Mucosa of descending colon (tissue), 3 donors: ENCODE measurements around the gene MRPS27. TPM values are rescaled to one million over a fixed set of nuclear protein-coding genes. Genes with fewer than 3 reads are reported as not detected.
A peak's percentile ranks its signal among the peaks of the same experiment; 100 is the strongest.

ENCODE experiments used
- ATAC-seq: fragments of 200-7000 bp; cut with Tn5 transposase; one replicate; pipeline ENCODE4 v1.9.1; 2020; ENCODE audit warnings: mild to moderate bottlenecking, moderate library complexity
- DNase-seq, 3 donors: peaks; one replicate each; pipeline ENCODE4 v3.0.0-alpha.2; 2020
- H3K36me3 ChIP-seq: fragments of 200-600 bp; one replicate; pipeline ENCODE4 v1.8.0; 2021; ENCODE audit warnings: low read depth, mild to moderate bottlenecking
- H3K4me1 ChIP-seq: fragments of 200-600 bp; one replicate; pipeline ENCODE4 v1.8.0; 2021; ENCODE audit warnings: low read depth, mild to moderate bottlenecking
- H3K4me3 ChIP-seq: fragments of 200-600 bp; one replicate; pipeline ENCODE4 v1.8.0; 2021; ENCODE audit warnings: mild to moderate bottlenecking
- H3K9me3 ChIP-seq: fragments of 200-600 bp; one replicate; pipeline ENCODE4 v1.8.0; 2021; ENCODE audit warnings: mild to moderate bottlenecking
- CTCF ChIP-seq: fragments of 200-600 bp; IDR thresholded peaks from one replicate; pipeline ENCODE4 v1.8.0; 2022; ENCODE audit warnings: antibody characterized with exemption, mild to moderate bottlenecking
- intact Hi-C, 2 donors: fragments of 100-400 bp; cut with DNase I in 1 of 2; cut with micrococcal nuclease in 1 of 2; formaldehyde crosslinking; loops; one replicate each; pipeline versions ENCODE4 v1.11.0 to v1.11.1; 2022; cut with DNase I, micrococcal nuclease
- long read RNA-seq, 2 donors: library from polyadenylated mRNA; unstranded; transcript quantifications; one replicate each; pipeline ENCODE4 v2.0.0, GENCODE V29; 2019 to 2021
- total RNA-seq, 3 donors: library from RNA; stranded (reverse); fragmentation: NEBNext Ultra II Directional in 2 of 3; extraction: Animal tissue kit (Norgen Biotek cat#: 25700) in 2 of 3; gene quantifications; one replicate each; pipeline versions ENCODE4 v1.2.1 to v1.2.4, GENCODE V29; 2021 to 2023
- donor health status: DM: no; HTN: no; CAD: no; lungs with moderate emphysema.
- donor health status: DM: no; HTN: no; CAD: no.
- donor health status: DM: no; HTN: yes; CAD: no.

The MRPS27 gene
- total RNA-seq: 10 to 100 TPM; 32.7 to 40.3 (median 37.6) TPM
- long read RNA-seq, donor 1, transcript MRPS27-201 (11 exons, 2,785 nt): major isoform, 42 of 53 reads
- long read RNA-seq, donor 1, partial matches to known transcripts: 1 of 53 reads
- long read RNA-seq, donor 1, other reads (novel, unspliced or antisense): 9 of 53 reads
- long read RNA-seq, donor 2, transcript MRPS27-201 (11 exons, 2,785 nt): major isoform, 31 of 39 reads
- long read RNA-seq, donor 2, partial matches to known transcripts: 1 of 39 reads
- long read RNA-seq, donor 2, other reads (novel, unspliced or antisense): 5 of 39 reads

GRCh38 chr5:72319976-72320752 is at the start of gene MRPS27, which contains the start of gene PTCD2:
Gene MRPS27 (minus strand): TSS chr5:72320240. CDS start chr5:72320221, 19 bp downstream.
Gene PTCD2 (plus strand): TSS chr5:72320373. CDS start chr5:72320383, 10 bp downstream.
- Histone ChIP-seq H3K9me3 (no peaks in the 10 kb centered on the region), H3K36me3 (peaks cover 5% of the 10 kb centered on the region), H3K4me1 (peaks cover 6% of the 10 kb centered on the region), H3K4me3 (peak within 1 kb of the TSS; percentile 55)
- intact Hi-C loops: no loop called here
- ATAC-seq: peak; percentile 100
- DNase-seq: peak; percentile 95 to 97 (median 97)
- TF ChIP-seq CTCF: no peak

- Histone ChIP-seq H3K4me3 (no peak overlapping the region), H3K4me1 (no peaks in the 10 kb centered on the region), H3K36me3 (no peaks in the 10 kb centered on the region), H3K9me3 (no peaks in the 10 kb centered on the region)
- intact Hi-C loops: loop anchor here in 1 of 2 donors (5.0 kb wide), 1 partner anchor 153 kb away; no protein-coding TSS in a partner anchor
- ATAC-seq: no peak
- DNase-seq: no peak
- no peak for TF ChIP-seq CTCF
Observed at GRCh38 chr5:72369711-72370110, 49.7 kb upstream of the MRPS27 start.

- no peaks in the 10 kb centered on the region for H3K36me3 ChIP-seq
- ATAC-seq (no peak), DNase-seq (no peak)
- no peak for TF ChIP-seq CTCF
- intact Hi-C loops: loop anchor here in 1 of 2 donors (5.0 kb wide), 1 partner anchor 153 kb away; no protein-coding TSS in a partner anchor
- H3K4me1 ChIP-seq: no peaks in the 10 kb centered on the region
- H3K9me3 ChIP-seq: no peaks in the 10 kb centered on the region
- H3K4me3 ChIP-seq: no peak overlapping the region
Observed at GRCh38 chr5:72369301-72369700, 49.3 kb upstream of the MRPS27 start.

GRCh38 chr5:72368271-72368670 is 48.2 kb upstream of the MRPS27 start:
- no peak for DNase-seq

More at GRCh38 chr5:72368271-72368670, 48.2 kb upstream of the MRPS27 start:
- no peak for ATAC-seq
- H3K4me1 ChIP-seq: no peaks in the 10 kb centered on the region
- no peaks in the 10 kb centered on the region for H3K9me3 ChIP-seq
- no peak for TF ChIP-seq CTCF
- no peak overlapping the region for H3K4me3 ChIP-seq
- intact Hi-C loops: loop anchor here in 1 of 2 donors (5.0 kb wide), 1 partner anchor 154 kb away; no protein-coding TSS in a partner anchor
- no peaks in the 10 kb centered on the region for H3K36me3 ChIP-seq
